NB4 (cell line): ENCODE data around the gene GJA1.

Experiments
- DNase-seq: peaks from one replicate; pipeline ENCODE4 v3.0.0; 2010; ENCODE audit warnings: low read depth
- H3K4me3 ChIP-seq: one replicate; pipeline ENCODE4 v1.5.1; 2011; ENCODE audit warnings: mild to moderate bottlenecking, low read depth, low read length, moderate library complexity
- MYC ChIP-seq: IDR thresholded peaks from 2 replicates; pipeline ENCODE4 v1.6.1; 2011; ENCODE audit warnings: low read depth, low read length
- POLR2A ChIP-seq: IDR thresholded peaks from 2 replicates; pipeline ENCODE4 v1.6.1; 2011; ENCODE audit warnings: mild to moderate bottlenecking; ENCODE audit not compliant: insufficient read length; ENCODE audit errors: extremely low read depth
- TF ChIP-seq, protein P1 (sequence below): IDR thresholded peaks from 2 replicates; pipeline ENCODE4 v1.6.1; 2011; ENCODE audit warnings: low read depth, low read length
- TF ChIP-seq, protein P2 (sequence below): IDR thresholded peaks from one replicate; pipeline ENCODE4 v1.5.1; 2012; ENCODE audit warnings: low read depth, low read length

Gene GJA1

DNA sequence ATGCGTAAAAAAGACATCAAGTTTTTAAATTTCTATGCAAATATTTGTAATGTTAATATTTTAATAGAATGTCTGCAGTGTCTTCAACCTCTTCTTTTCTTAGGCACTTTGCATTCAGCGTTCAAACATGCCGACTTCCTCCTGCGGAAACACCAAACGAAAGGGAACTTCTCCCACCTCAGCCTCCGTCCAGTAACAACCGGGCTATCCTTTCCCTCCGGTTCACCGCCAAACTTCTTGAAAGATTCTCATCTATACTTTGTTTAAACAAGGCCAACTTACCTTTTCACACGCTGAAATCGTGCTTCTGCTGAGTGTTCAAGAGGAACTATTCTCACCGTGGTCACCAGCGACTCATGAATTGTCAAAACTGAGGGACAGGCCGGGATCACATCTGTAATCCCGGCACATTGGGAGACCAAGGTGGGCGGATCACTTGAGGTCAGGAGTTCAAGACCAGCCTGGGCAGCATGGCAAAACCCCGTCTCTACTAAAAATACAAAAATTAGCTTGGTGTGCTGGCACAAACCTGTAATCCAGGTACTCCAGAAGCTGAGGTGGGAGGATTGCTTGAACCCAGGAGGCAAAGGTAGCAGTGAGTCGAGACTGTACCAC lies 44.8 kb downstream of the GJA1 start:
- H3K4me3 ChIP-seq, result no peak overlapping the region
- peak; percentile 12 for DNase-seq

DNA sequence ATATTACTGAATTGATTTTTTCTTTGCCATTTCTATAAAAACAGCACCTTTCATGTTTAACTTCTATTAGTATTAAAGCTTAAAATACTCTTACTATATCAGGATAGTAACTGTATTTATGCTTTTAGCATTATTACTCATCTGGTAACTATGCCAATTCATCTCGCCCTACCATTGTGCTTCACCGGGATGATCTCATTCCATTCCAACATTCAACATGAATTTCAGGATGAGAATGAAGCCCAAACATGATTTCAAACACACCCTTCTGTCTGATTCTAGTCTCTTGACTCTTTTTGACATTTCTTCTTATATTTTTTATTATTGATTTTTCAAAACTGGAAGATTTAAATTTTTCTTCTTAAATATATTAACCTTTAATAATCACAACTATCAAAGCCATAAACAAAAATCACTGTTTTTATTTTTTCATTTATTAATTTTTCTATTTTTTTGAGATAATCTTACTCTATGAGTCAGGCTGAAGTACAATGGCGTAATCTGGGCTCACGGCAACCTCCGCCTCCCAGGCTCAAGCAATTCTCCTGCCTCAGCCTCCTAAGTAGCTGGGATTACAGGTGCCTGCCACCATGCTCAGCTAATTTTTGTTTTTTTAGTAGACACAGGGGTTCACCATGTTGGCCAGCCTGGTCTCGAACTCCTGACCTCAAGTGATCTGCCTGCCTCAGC lies 46.7 kb downstream of the GJA1 start:
- TF ChIP-seq POLR2A (no peak), MYC (no peak)
- TF ChIP-seq, protein P1, sequence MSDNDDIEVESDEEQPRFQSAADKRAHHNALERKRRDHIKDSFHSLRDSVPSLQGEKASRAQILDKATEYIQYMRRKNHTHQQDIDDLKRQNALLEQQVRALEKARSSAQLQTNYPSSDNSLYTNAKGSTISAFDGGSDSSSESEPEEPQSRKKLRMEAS, result no peak
- TF ChIP-seq, protein P2, sequence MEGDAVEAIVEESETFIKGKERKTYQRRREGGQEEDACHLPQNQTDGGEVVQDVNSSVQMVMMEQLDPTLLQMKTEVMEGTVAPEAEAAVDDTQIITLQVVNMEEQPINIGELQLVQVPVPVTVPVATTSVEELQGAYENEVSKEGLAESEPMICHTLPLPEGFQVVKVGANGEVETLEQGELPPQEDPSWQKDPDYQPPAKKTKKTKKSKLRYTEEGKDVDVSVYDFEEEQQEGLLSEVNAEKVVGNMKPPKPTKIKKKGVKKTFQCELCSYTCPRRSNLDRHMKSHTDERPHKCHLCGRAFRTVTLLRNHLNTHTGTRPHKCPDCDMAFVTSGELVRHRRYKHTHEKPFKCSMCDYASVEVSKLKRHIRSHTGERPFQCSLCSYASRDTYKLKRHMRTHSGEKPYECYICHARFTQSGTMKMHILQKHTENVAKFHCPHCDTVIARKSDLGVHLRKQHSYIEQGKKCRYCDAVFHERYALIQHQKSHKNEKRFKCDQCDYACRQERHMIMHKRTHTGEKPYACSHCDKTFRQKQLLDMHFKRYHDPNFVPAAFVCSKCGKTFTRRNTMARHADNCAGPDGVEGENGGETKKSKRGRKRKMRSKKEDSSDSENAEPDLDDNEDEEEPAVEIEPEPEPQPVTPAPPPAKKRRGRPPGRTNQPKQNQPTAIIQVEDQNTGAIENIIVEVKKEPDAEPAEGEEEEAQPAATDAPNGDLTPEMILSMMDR, result no peak
- no peak overlapping the region for H3K4me3 ChIP-seq
- no peak for DNase-seq

More for the DNA sequence above, 44.8 kb downstream of the GJA1 start:
- TF ChIP-seq POLR2A, result no peak
- TF ChIP-seq, protein P1, result no peak
- TF ChIP-seq, protein P2, result no peak
- no peak for TF ChIP-seq MYC

DNA sequence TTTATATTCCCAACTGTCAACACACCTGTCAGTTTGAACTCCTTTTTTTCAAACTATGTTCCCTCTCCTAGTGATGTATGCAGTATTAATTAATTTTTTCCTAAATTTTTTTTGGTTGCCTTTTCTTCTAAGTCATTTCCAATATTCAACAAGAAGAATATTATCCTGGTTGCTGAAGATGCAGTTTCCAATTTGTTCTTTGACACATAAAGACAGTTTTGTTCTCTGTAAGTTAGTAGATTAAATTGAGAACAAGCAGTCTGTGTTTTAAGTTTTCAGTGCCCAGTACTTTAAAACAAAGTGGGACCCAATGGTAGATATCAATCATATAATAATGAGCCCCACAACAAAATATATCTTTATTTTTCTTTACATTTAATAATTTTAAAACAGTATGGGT lies 47.3 kb downstream of the GJA1 start:
- no peak for DNase-seq
- no peak overlapping the region for H3K4me3 ChIP-seq
- TF ChIP-seq POLR2A, result no peak
- TF ChIP-seq MYC, result no peak
- TF ChIP-seq, protein P1, result no peak
- TF ChIP-seq, protein P2, result no peak

DNA sequence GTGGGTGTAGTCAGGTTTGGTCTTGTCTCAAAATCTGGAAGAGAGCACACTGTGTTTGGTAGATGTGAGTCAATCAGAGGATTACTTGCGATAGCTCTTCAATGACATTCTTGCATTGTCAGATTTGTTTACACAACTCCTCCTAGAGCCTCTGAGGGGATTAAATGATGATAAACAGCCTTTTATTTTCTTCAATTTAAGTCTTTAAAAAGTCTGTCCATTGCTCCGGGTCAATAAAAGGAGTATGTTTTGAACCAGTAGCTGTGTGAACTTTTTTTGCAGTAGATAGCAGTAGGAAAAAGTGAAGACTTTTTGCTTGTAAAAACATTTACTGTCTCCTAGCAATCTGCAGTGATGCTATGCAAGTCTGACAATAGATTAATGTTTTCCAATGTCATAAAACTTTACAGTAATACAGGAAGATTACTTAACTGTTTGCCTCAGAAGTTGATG lies 49.9 kb downstream of the GJA1 start:
- H3K4me3 ChIP-seq, result no peak overlapping the region
- no peak for DNase-seq

DNA sequence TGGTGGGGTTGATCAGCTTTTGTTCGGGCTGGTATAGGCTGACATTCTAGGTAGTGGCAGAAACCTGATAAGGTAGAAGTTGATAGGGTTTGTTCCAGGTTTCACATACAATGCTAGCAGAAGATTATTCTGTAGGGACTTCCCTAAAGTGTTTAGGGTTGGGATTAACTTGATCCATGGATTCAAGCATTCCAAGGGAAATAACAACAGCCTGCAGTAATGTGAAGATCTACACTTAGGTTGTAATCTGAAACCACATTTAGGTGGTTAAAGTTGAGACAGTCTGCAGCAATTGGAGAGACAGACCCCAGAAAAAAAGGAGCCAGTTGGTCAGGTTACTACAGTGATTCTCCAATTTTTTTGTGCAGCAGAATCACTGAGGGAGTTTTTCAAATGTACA lies 56.1 kb downstream of the GJA1 start:
- no peak for TF ChIP-seq MYC
- TF ChIP-seq, protein P2, result no peak
- TF ChIP-seq, protein P1, result no peak
- TF ChIP-seq POLR2A, result no peak
- H3K4me3 ChIP-seq, result no peak overlapping the region
- no peak for DNase-seq

More for the DNA sequence above, 49.9 kb downstream of the GJA1 start:
- no peak for TF ChIP-seq POLR2A
- TF ChIP-seq, protein P1, result no peak
- no peak for TF ChIP-seq MYC
- TF ChIP-seq, protein P2, result no peak
